ENCODE measurements around the gene RPL10A.
"Not testable (repeated sequence)": the region's sequence is repeated elsewhere in the genome, so short reads cannot be mapped to it uniquely, and the experiment has no call there.

Gene RPL10A

GRCh38 chr6:35515939-35516338 is 47.7 kb downstream of the RPL10A start:
- not testable (repeated sequence) for DNase-seq

- no peak for DNase-seq
Observed at GRCh38 chr6:35516712-35517111, 48.5 kb downstream of the RPL10A start.

- DNase-seq = not testable (repeated sequence)
Observed at GRCh38 chr6:35517978-35518377, 49.8 kb downstream of the RPL10A start.

- DNase-seq = no peak
Observed at GRCh38 chr6:35518566-35519312, 50.5 kb downstream of the RPL10A start.

GRCh38 chr6:35519313-35520015 is 51.3 kb downstream of the RPL10A start:
- no peak for DNase-seq
